H9 (cell line): ENCODE measurements around the gene EVI5L. TPM values are rescaled to one million over a fixed set of nuclear protein-coding genes. Genes with fewer than 3 reads are reported as not detected.

Experiments used
- DNase-seq: peaks from one replicate; pipeline ENCODE4 v3.0.0-alpha.2; 2017
- H2AFZ ChIP-seq: one replicate; pipeline ENCODE4 v1.6.1; 2013; ENCODE audit warnings: mild to moderate bottlenecking, low read length, control low read depth, moderate library complexity
- H2AK5ac ChIP-seq: 2 replicates; pipeline ENCODE4 v1.6.1; 2013; ENCODE audit warnings: low read length, control low read depth, mixed read lengths; ENCODE audit not compliant: insufficient read length
- H2BK120ac ChIP-seq: one replicate; pipeline ENCODE4 v1.6.1; 2013; ENCODE audit warnings: low read depth, mild to moderate bottlenecking, low read length, control low read depth, inconsistent platforms; ENCODE audit not compliant: poor library complexity, severe bottlenecking
- H2BK12ac ChIP-seq: 2 replicates; pipeline ENCODE4 v1.6.1; 2013; ENCODE audit warnings: low read length, control low read depth, mixed read lengths, low read depth; ENCODE audit not compliant: insufficient read length
- H2BK15ac ChIP-seq: 2 replicates; pipeline ENCODE4 v1.6.1; 2013; ENCODE audit warnings: low read depth, low read length, control low read depth
- H2BK20ac ChIP-seq: one replicate; pipeline ENCODE4 v1.6.1; 2013; ENCODE audit warnings: low read depth, mild to moderate bottlenecking, low read length, control low read depth, inconsistent platforms; ENCODE audit not compliant: poor library complexity, severe bottlenecking
- H2BK5ac ChIP-seq: 2 replicates; pipeline ENCODE4 v1.6.1; 2013; ENCODE audit warnings: low read length, control low read depth, mixed read lengths; ENCODE audit not compliant: insufficient read length
- H3K14ac ChIP-seq: 2 replicates; pipeline ENCODE4 v1.6.1; 2013; ENCODE audit warnings: low read length, control low read depth; ENCODE audit not compliant: insufficient read depth
- H3K18ac ChIP-seq: 2 replicates; pipeline ENCODE4 v1.6.1; 2013; ENCODE audit warnings: low read depth, mild to moderate bottlenecking, mixed read lengths, low read length, control low read depth; ENCODE audit not compliant: insufficient read length
- H3K23ac ChIP-seq: 2 replicates; pipeline ENCODE4 v1.6.1; 2013; ENCODE audit warnings: low read length, control low read depth, mixed read lengths, low read depth; ENCODE audit not compliant: insufficient read length
- H3K23me2 ChIP-seq: 2 replicates; pipeline ENCODE4 v1.6.1; 2013; ENCODE audit warnings: low read depth, mild to moderate bottlenecking, mixed read lengths, low read length, control low read depth; ENCODE audit not compliant: insufficient read length, poor library complexity, severe bottlenecking
- H3K27ac ChIP-seq: 2 replicates; pipeline ENCODE4 v1.5.1; 2013; ENCODE audit warnings: low read length, control low read depth, mixed read lengths, low read depth; ENCODE audit not compliant: insufficient read length
- H3K27me3 ChIP-seq: 2 replicates; pipeline ENCODE4 v1.6.1; 2013; ENCODE audit warnings: low read length, control low read depth, inconsistent platforms; ENCODE audit not compliant: insufficient read depth
- H3K4ac ChIP-seq: 2 replicates; pipeline ENCODE4 v1.6.1; 2013; ENCODE audit warnings: low read depth, mild to moderate bottlenecking, control low read depth, inconsistent platforms, low read length, moderate library complexity
- H3K4me1 ChIP-seq: 2 replicates; pipeline ENCODE4 v1.6.1; 2013; ENCODE audit warnings: low read length, control low read depth, inconsistent platforms; ENCODE audit not compliant: insufficient read depth
- H3K4me2 ChIP-seq: 2 replicates; pipeline ENCODE4 v1.6.1; 2013; ENCODE audit warnings: low read length, control low read depth, mixed read lengths; ENCODE audit not compliant: insufficient read length, insufficient read depth
- H3K56ac ChIP-seq: 2 replicates; pipeline ENCODE4 v1.6.1; 2013; ENCODE audit warnings: low read depth, mild to moderate bottlenecking, mixed read lengths, low read length, control low read depth; ENCODE audit not compliant: insufficient read length
- H3K79me1 ChIP-seq: 2 replicates; pipeline ENCODE4 v1.6.1; 2013; ENCODE audit warnings: low read depth, mild to moderate bottlenecking, moderate library complexity, low read length, control low read depth, inconsistent platforms; ENCODE audit not compliant: insufficient read depth, poor library complexity, severe bottlenecking
- H3K79me2 ChIP-seq: 2 replicates; pipeline ENCODE4 v1.6.1; 2013; ENCODE audit warnings: low read length, control low read depth, inconsistent platforms; ENCODE audit not compliant: insufficient read depth
- H3K9ac ChIP-seq: 2 replicates; pipeline ENCODE4 v1.6.1; 2013; ENCODE audit warnings: low read length, control low read depth, mixed read lengths; ENCODE audit not compliant: insufficient read length; ENCODE audit errors: extremely low read depth
- H3K9me3 ChIP-seq: one replicate; pipeline ENCODE4 v1.6.1; 2013; ENCODE audit warnings: low read depth, low read length, inconsistent platforms; ENCODE audit not compliant: control insufficient read depth
- H3T11ph ChIP-seq: one replicate; pipeline ENCODE4 v1.6.1; 2013; ENCODE audit warnings: mild to moderate bottlenecking, low read length, control low read depth, inconsistent platforms
- H4K20me1 ChIP-seq: one replicate; pipeline ENCODE4 v1.6.1; 2013; ENCODE audit not compliant: control insufficient read depth, insufficient read length, insufficient read depth
- H4K5ac ChIP-seq: 2 replicates; pipeline ENCODE4 v1.6.1; 2013; ENCODE audit warnings: low read depth, mild to moderate bottlenecking, mixed read lengths, low read length, control low read depth; ENCODE audit not compliant: insufficient read length
- H4K8ac ChIP-seq: replicated peaks from 2 replicates; pipeline ENCODE4 v1.6.1; 2013; ENCODE audit warnings: low read length, control low read depth, mixed read lengths, low read depth; ENCODE audit not compliant: insufficient read length
- H4K91ac ChIP-seq: 2 replicates; pipeline ENCODE4 v1.6.1; 2013; ENCODE audit warnings: low read depth, mild to moderate bottlenecking, moderate library complexity, mixed read lengths, low read length, control low read depth; ENCODE audit not compliant: insufficient read length
- H3K27ac Mint-ChIP-seq, 3 experiments: 2 replicates in 2 of 3; 3 replicates in 1 of 3; pipeline ENCODE4 v1.8.0; 2020 to 2021; ENCODE audit warnings: mixed read lengths in 3 of 3, mild to moderate bottlenecking in 1 of 3, moderate library complexity in 1 of 3
- H3K27me3 Mint-ChIP-seq: 2 replicates; pipeline ENCODE4 v1.8.0; 2021; ENCODE audit warnings: low read depth, mild to moderate bottlenecking, moderate library complexity, mixed read lengths
- H3K36me3 Mint-ChIP-seq, 3 experiments: 2 replicates in 2 of 3; 3 replicates in 1 of 3; pipeline ENCODE4 v1.8.0; 2020 to 2021; ENCODE audit warnings: low read depth in 3 of 3, mixed read lengths in 3 of 3; ENCODE audit not compliant: insufficient read depth in 1 of 3
- H3K4me1 Mint-ChIP-seq, 2 experiments: 2 replicates each; pipeline ENCODE4 v1.8.0; 2020; ENCODE audit warnings: mixed read lengths in 2 of 2
- H3K4me3 Mint-ChIP-seq, 2 experiments: 2 replicates in 1 of 2; 3 replicates in 1 of 2; pipeline ENCODE4 v1.8.0; 2020 to 2021; ENCODE audit warnings: mild to moderate bottlenecking in 2 of 2, mixed read lengths in 2 of 2, moderate library complexity in 1 of 2
- H3K9me3 Mint-ChIP-seq, 2 experiments: 2 replicates in 1 of 2; 3 replicates in 1 of 2; pipeline ENCODE4 v1.8.0; 2020; ENCODE audit warnings: mild to moderate bottlenecking in 2 of 2, mixed read lengths in 2 of 2, moderate library complexity in 1 of 2
- CTCF ChIP-seq: fragments of 200-600 bp; sonication (generic); conservative IDR thresholded peaks from 3 replicates; pipeline ENCODE4 v1.8.0; 2021; ENCODE audit warnings: antibody characterized with exemption, mild to moderate bottlenecking
- WGBS: extraction: QIAGEN DNeasy Blood & Tissue Kit; methylation state at CpG from one replicate; pipeline ENCODE4 v1.1.7; 2013; ENCODE audit warnings: missing lambda C conversion rate, low lambda C conversion rate, mixed read lengths; ENCODE audit not compliant: insufficient read length; ENCODE audit errors: extremely low coverage; 5-methylcytosine and 5-hydroxymethylcytosine counted together
- total RNA-seq: library from RNA; stranded (reverse); gene quantifications from 2 replicates; pipeline ENCODE4 v1.2.1, GENCODE V29; 2021

The EVI5L gene
- total RNA-seq, 1 experiment from 2014 or later: 7.1 TPM

- Histone ChIP-seq H4K91ac (no peak overlapping the region), H2AFZ (no peak overlapping the region), H3K23me2 (peaks cover 15% of the 10 kb centered on the region), H4K20me1 (peaks cover 2% of the 10 kb centered on the region), H3K4me1 (no peaks in the 10 kb centered on the region; the same call in 1 of the 2 replicates), H3K4me2 (no peak overlapping the region), H2BK5ac (no peak overlapping the region), H3K4ac (no peak overlapping the region), H3K23ac (no peak overlapping the region), H2BK20ac (no peak overlapping the region), H4K8ac (no peak overlapping the region), H3K18ac (no peak overlapping the region), H3T11ph (no peak overlapping the region), H2BK15ac (no peak overlapping the region), H2BK120ac (no peak overlapping the region), H2BK12ac (no peak overlapping the region), H3K9me3 (no peaks in the 10 kb centered on the region), H3K9ac (no peak overlapping the region), H3K27ac (no peak overlapping the region), H3K56ac (no peak overlapping the region), H3K14ac (no peak overlapping the region), H2AK5ac (no peak overlapping the region), H3K79me2 (no peaks in the 10 kb centered on the region), H4K5ac (no peak overlapping the region), H3K27me3 (peaks cover 4% of the 10 kb centered on the region; the same call in 1 of the 2 replicates), H3K79me1 (no peaks in the 10 kb centered on the region)
- Mint-ChIP-seq H3K36me3 (no peaks in the 10 kb centered on the region; a peak in 1 of 7 replicates), H3K27ac (no peak overlapping the region), H3K4me3 (no peak overlapping the region), H3K9me3 (no peaks in the 10 kb centered on the region), H3K27me3 (peaks cover 57% of the 10 kb centered on the region), H3K4me1 (peaks cover 8 to 44% of the 10 kb centered on the region in 2 experiments)
- TF ChIP-seq CTCF: no peak
- WGBS: no CpG with 5 or more reads among the region's 22 CpGs
- DNase-seq: peak; percentile 28
Measured at GRCh38 chr19:7859831-7860713, 30.1 kb downstream of the EVI5L start.
